ENCODE results near the gene SLC4A1. TPM values are rescaled to one million over a fixed set of nuclear protein-coding genes. Genes with fewer than 3 reads are reported as not detected.

The SLC4A1 gene
- total RNA-seq, 1 donor from 2014 or later: not detected

DNA sequence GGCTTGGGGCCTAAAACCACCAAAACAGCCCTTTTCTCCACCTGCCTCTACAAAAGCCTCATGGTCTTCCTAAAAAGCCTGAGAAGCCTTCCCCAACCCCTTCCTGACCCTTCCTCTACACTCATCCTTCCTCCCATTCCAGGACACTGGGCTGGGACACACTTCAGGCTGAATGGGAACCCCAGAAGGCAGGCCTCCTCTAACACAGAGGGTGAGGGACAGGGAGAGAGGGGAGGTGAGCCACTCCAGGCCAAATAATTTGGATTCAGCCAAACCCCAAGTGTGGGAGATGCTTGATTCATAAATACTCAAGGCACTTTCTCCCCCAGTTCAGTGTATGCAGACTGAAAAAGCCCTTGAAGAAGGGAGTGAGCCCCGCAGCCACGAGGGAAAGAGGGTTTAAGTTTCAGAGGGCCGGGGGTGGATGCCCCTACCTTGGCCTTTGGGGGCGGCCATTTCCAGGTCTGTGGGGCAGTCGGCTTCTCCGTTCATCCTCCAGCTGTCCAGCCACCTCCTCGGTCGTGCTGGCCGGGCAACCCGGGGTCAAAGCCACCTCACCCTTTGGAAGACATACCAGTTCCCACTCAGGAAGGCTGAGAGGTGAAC is 50.1 kb downstream of the SLC4A1 start:
- no peak for DNase-seq
- peaks cover 19% of the 10 kb centered on the region for H3K4me1 Mint-ChIP-seq (ENCODE audit: low read depth, unreplicated experiment)
- peaks cover 26% of the 10 kb centered on the region for H3K27me3 Mint-ChIP-seq (ENCODE audit: unreplicated experiment)
- peak overlapping the region; percentile 76 for H3K4me3 Mint-ChIP-seq (ENCODE audit: unreplicated experiment)
- peaks cover 21% of the 10 kb centered on the region for H3K9me3 Mint-ChIP-seq (ENCODE audit: unreplicated experiment)
- H3K36me3 Mint-ChIP-seq (ENCODE audit: unreplicated experiment): no peaks in the 10 kb centered on the region
- TF ChIP-seq, protein P1, sequence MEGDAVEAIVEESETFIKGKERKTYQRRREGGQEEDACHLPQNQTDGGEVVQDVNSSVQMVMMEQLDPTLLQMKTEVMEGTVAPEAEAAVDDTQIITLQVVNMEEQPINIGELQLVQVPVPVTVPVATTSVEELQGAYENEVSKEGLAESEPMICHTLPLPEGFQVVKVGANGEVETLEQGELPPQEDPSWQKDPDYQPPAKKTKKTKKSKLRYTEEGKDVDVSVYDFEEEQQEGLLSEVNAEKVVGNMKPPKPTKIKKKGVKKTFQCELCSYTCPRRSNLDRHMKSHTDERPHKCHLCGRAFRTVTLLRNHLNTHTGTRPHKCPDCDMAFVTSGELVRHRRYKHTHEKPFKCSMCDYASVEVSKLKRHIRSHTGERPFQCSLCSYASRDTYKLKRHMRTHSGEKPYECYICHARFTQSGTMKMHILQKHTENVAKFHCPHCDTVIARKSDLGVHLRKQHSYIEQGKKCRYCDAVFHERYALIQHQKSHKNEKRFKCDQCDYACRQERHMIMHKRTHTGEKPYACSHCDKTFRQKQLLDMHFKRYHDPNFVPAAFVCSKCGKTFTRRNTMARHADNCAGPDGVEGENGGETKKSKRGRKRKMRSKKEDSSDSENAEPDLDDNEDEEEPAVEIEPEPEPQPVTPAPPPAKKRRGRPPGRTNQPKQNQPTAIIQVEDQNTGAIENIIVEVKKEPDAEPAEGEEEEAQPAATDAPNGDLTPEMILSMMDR (IDR thresholded peaks at IDR 0.05; ENCODE audit: partially characterized antibody, unreplicated experiment): no peak
- peak overlapping the region; percentile 43 for H3K27ac Mint-ChIP-seq (ENCODE audit: unreplicated experiment)

DNA sequence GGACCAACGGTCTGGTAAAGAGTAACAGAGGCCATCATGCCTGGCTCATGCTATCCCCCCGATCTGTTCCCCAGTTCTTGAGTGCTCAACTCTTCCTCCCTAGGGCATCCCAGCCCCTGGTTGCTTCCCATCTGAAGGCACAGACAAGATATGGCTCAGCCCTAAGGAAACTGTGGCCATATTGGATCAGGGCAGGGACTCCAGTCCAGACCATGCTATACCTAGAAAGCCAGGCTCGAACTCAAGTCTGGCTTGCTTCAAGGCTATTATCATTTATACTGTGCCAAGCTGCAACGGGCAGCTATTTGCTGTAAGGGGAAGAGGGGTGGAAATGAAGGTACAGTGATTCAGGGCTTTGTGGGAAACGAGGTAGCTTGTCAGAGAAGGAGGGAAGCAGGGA is 51.2 kb downstream of the SLC4A1 start:
- TF ChIP-seq, protein P1 (IDR thresholded peaks at IDR 0.05; ENCODE audit: partially characterized antibody, unreplicated experiment): no peak
- Mint-ChIP-seq H3K27me3 (ENCODE audit: unreplicated experiment) (peaks cover 18% of the 10 kb centered on the region), H3K36me3 (ENCODE audit: unreplicated experiment) (no peaks in the 10 kb centered on the region), H3K4me3 (ENCODE audit: unreplicated experiment) (peak overlapping the region; percentile 64), H3K27ac (ENCODE audit: unreplicated experiment) (no peak overlapping the region), H3K4me1 (ENCODE audit: low read depth, unreplicated experiment) (peaks cover 21% of the 10 kb centered on the region), H3K9me3 (ENCODE audit: unreplicated experiment) (peaks cover 20% of the 10 kb centered on the region)
- DNase-seq: no peak

DNA sequence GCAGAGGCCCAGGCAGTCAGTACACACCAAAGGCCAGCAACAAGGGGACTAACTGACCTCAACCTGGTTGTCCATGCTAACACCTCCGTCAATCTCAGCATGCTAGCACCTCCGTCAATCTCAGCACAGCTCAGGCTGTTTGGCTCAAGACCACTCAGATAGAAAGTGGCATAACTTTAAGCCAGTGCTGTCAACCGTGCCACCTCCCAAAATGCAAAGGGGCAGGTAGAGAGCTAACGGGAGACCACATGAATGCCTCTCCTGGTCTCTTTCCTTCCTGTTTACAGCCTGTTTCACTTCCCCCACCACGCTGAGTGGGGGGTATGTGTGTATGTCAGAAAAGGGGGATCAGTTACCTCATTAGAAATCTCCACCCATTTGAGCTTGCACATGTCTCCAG is 51.8 kb downstream of the SLC4A1 start:
- TF ChIP-seq, protein P1 (IDR thresholded peaks at IDR 0.05; ENCODE audit: partially characterized antibody, unreplicated experiment): no peak
- H3K27ac Mint-ChIP-seq (ENCODE audit: unreplicated experiment): no peak overlapping the region
- peaks cover 21% of the 10 kb centered on the region for H3K4me1 Mint-ChIP-seq (ENCODE audit: low read depth, unreplicated experiment)
- DNase-seq: no peak
- H3K4me3 Mint-ChIP-seq (ENCODE audit: unreplicated experiment): no peak overlapping the region
- H3K9me3 Mint-ChIP-seq (ENCODE audit: unreplicated experiment): peaks cover 16% of the 10 kb centered on the region
- no peaks in the 10 kb centered on the region for H3K36me3 Mint-ChIP-seq (ENCODE audit: unreplicated experiment)
- H3K27me3 Mint-ChIP-seq (ENCODE audit: unreplicated experiment): peaks cover 13% of the 10 kb centered on the region

DNA sequence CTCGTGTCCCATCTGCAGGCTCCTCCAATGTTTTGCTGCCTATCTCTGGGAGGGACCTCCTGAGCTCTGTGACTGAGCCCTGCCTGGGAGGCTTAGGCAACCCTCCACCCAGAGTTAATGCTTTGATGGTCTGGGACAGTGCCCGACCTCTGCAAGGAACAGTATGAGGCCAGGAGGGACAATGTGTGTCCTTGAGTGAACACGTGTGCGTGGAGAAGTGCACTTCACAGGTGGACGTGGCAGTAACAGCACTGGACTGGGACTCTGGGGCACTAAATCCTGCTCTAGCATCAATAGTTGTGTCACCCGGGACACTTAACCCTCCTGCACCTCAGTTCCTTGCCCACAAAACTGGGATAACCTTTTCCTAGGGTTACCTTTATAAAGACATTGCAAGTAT is 53.0 kb downstream of the SLC4A1 start:
- no peaks in the 10 kb centered on the region for H3K36me3 Mint-ChIP-seq (ENCODE audit: unreplicated experiment)
- peaks cover 13% of the 10 kb centered on the region for H3K27me3 Mint-ChIP-seq (ENCODE audit: unreplicated experiment)
- H3K9me3 Mint-ChIP-seq (ENCODE audit: unreplicated experiment): peaks cover 12% of the 10 kb centered on the region
- no peak for DNase-seq
- H3K4me1 Mint-ChIP-seq (ENCODE audit: low read depth, unreplicated experiment): peaks cover 21% of the 10 kb centered on the region
- H3K4me3 Mint-ChIP-seq (ENCODE audit: unreplicated experiment): peak overlapping the region; percentile 16
- TF ChIP-seq, protein P1 (IDR thresholded peaks at IDR 0.05; ENCODE audit: partially characterized antibody, unreplicated experiment): no peak
- no peak overlapping the region for H3K27ac Mint-ChIP-seq (ENCODE audit: unreplicated experiment)

DNA sequence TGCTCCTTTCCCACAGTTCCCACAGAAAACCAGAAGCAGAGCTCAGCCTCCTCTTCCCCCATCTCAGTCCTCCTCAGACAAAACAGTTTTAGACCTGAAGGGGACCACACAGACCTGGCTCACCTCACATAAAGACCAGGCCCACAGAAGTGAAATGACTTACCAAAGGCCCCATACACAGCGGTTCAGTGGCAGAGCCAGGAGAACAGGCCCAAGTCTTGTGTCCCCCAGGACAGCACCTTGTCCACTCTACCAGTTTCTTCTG is 53.8 kb downstream of the SLC4A1 start:
- Mint-ChIP-seq H3K27me3 (ENCODE audit: unreplicated experiment) (peaks cover 13% of the 10 kb centered on the region), H3K4me3 (ENCODE audit: unreplicated experiment) (peak overlapping the region; percentile 16), H3K9me3 (ENCODE audit: unreplicated experiment) (peaks cover 12% of the 10 kb centered on the region), H3K36me3 (ENCODE audit: unreplicated experiment) (no peaks in the 10 kb centered on the region), H3K4me1 (ENCODE audit: low read depth, unreplicated experiment) (peaks cover 21% of the 10 kb centered on the region), H3K27ac (ENCODE audit: unreplicated experiment) (peak overlapping the region; percentile 81)
- DNase-seq: no peak
- TF ChIP-seq, protein P1 (IDR thresholded peaks at IDR 0.05; ENCODE audit: partially characterized antibody, unreplicated experiment): no peak
